Measurements from ENCODE around the gene DENND5B.

- TF ChIP-seq POLR2A (IDR thresholded peaks at IDR 0.05; ENCODE audit: low read depth) (no peak), CTCF (IDR thresholded peaks at IDR 0.05) (no peak), EP300 (IDR thresholded peaks at IDR 0.05) (no peak), POLR2AphosphoS5 (IDR thresholded peaks at IDR 0.05) (no peak)
These were observed 9.8 kb upstream of the DENND5B start for GRCh38 chr12:31600750-31601149.
